Measurements from ENCODE around the gene PRKAG1. TPM values are rescaled to one million over a fixed set of nuclear protein-coding genes. Genes with fewer than 3 reads are reported as not detected.

Gene PRKAG1
- total and polyA plus RNA-seq, 4 donors: 15.5 to 31.5 (median 20.9) TPM

- 3% methylated on average over 45 of the region's 45 CpGs for WGBS
- Histone ChIP-seq H3K36me3 (ENCODE audit: control insufficient read depth in 4 of 4, insufficient read depth in 3 of 4, low read depth in 1 of 4, low read length in 3 of 4) (no peaks in the 10 kb centered on the region), H3K4me3 (ENCODE audit: low read depth in 1 of 3, low read length in 3 of 3) (peak overlapping the region in 2 of 3 donors; percentile 15 to 38), H3K9ac (ENCODE audit: low read depth in 1 of 2, low read length in 2 of 2) (no peak overlapping the region), H3K27ac (ENCODE audit: low read depth in 1 of 2, low read length in 2 of 2) (no peak overlapping the region), H3K4me1 (ENCODE audit: control insufficient read depth in 4 of 4, insufficient read depth in 4 of 4, low read length in 3 of 4) (peaks cover 27 to 34% (median 30%) of the 10 kb centered on the region in 4 donors), H3K27me3 (ENCODE audit: control insufficient read depth in 4 of 4, insufficient read depth in 4 of 4, low read length in 3 of 4) (peaks cover 6 to 17% (median 13%) of the 10 kb centered on the region in 4 donors), H3K9me3 (ENCODE audit: control insufficient read depth in 4 of 4, low read length in 3 of 4) (no peaks in the 10 kb centered on the region)
- DNase-seq (ENCODE audit: low spot score): no peak
- TF ChIP-seq TAF1 (conservative IDR thresholded peaks at IDR 0.05) (no peak), FOXA2 (IDR thresholded peaks at IDR 0.05) (no peak), YY1 (IDR thresholded peaks at IDR 0.05) (no peak), GABPA (IDR thresholded peaks at IDR 0.05 in 1 of 2, conservative IDR thresholded peaks at IDR 0.05 in 1 of 2) (no peak), JUND (IDR thresholded peaks at IDR 0.05) (no peak), HNF4A (conservative IDR thresholded peaks at IDR 0.05) (no peak), FOXA1 (IDR thresholded peaks at IDR 0.05) (no peak)
Measured at GRCh38 chr12:48978741-48979601, 39.6 kb downstream of the PRKAG1 start.

DNA sequence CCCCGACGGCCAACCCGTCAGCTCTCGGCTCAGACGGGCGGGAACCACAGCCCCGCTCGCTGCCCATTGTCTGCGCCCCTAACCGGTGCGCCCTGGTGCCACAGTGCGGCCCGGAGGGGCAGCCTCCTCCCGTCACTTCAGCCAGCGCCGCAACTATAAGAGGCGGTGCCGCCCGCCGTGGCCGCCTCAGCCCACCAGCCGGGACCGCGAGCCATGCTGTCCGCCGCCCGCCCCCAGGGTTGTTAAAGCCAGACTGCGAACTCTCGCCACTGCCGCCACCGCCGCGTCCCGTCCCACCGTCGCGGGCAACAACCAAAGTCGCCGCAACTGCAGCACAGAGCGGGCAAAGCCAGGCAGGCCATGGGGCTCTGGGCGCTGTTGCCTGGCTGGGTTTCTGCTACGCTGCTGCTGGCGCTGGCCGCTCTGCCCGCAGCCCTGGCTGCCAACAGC, 40.3 kb downstream of the PRKAG1 start, which contains the start of gene WNT1:
WNT1 (plus strand) TSS at position 32 of the 450 bp plus-strand sequence; CDS start at position 361, 329 bp downstream.
- Histone ChIP-seq H3K4me3 (ENCODE audit: low read depth in 1 of 3, low read length in 3 of 3) (peak within 1 kb of the TSS in 1 of 3 donors; percentile 10), H3K4me1 (ENCODE audit: control insufficient read depth in 4 of 4, insufficient read depth in 4 of 4, low read length in 3 of 4) (peaks cover 27 to 34% (median 30%) of the 10 kb centered on the region in 4 donors)

More for the DNA sequence above, 40.3 kb downstream of the PRKAG1 start, which contains the start of gene WNT1:
- no peak for TF ChIP-seq ATF3 (IDR thresholded peaks at IDR 0.05)
- TF ChIP-seq SP1 (IDR thresholded peaks at IDR 0.05): no peak
- TF ChIP-seq RAD21 (IDR thresholded peaks at IDR 0.05): no peak
- TF ChIP-seq, protein P1, sequence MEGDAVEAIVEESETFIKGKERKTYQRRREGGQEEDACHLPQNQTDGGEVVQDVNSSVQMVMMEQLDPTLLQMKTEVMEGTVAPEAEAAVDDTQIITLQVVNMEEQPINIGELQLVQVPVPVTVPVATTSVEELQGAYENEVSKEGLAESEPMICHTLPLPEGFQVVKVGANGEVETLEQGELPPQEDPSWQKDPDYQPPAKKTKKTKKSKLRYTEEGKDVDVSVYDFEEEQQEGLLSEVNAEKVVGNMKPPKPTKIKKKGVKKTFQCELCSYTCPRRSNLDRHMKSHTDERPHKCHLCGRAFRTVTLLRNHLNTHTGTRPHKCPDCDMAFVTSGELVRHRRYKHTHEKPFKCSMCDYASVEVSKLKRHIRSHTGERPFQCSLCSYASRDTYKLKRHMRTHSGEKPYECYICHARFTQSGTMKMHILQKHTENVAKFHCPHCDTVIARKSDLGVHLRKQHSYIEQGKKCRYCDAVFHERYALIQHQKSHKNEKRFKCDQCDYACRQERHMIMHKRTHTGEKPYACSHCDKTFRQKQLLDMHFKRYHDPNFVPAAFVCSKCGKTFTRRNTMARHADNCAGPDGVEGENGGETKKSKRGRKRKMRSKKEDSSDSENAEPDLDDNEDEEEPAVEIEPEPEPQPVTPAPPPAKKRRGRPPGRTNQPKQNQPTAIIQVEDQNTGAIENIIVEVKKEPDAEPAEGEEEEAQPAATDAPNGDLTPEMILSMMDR (IDR thresholded peaks at IDR 0.05; ENCODE audit: low read depth, low read length, missing input control): no peak
- TF ChIP-seq RXRA (IDR thresholded peaks at IDR 0.05): no peak
- no peak for TF ChIP-seq HNF4G (IDR thresholded peaks at IDR 0.05)
- TF ChIP-seq YY1 (IDR thresholded peaks at IDR 0.05): no peak
- no peak for TF ChIP-seq MAX (IDR thresholded peaks at IDR 0.05)
- no peak for TF ChIP-seq FOXA1 (IDR thresholded peaks at IDR 0.05)
- TF ChIP-seq EGR1 (IDR thresholded peaks at IDR 0.05; ENCODE audit: low read depth in 2 of 2): no peak
- no peak for TF ChIP-seq TAF1 (conservative IDR thresholded peaks at IDR 0.05)
- no peak for TF ChIP-seq HNF4A (conservative IDR thresholded peaks at IDR 0.05)
- TF ChIP-seq FOXA2 (IDR thresholded peaks at IDR 0.05): no peak
- TF ChIP-seq NR2F2 (IDR thresholded peaks at IDR 0.05): no peak
- no peak for TF ChIP-seq ZBTB33 (IDR thresholded peaks at IDR 0.05)
- no peak for TF ChIP-seq GABPA (IDR thresholded peaks at IDR 0.05 in 1 of 2, conservative IDR thresholded peaks at IDR 0.05 in 1 of 2)
- no peak for TF ChIP-seq REST (IDR thresholded peaks at IDR 0.05)
- no peak for TF ChIP-seq JUND (IDR thresholded peaks at IDR 0.05)
- 5% methylated on average over 45 of the region's 45 CpGs for WGBS
- no peaks in the 10 kb centered on the region for H3K9me3 ChIP-seq (ENCODE audit: control insufficient read depth in 4 of 4, low read length in 3 of 4)
- H3K27ac ChIP-seq (ENCODE audit: low read depth in 1 of 2, low read length in 2 of 2): no peak within 1 kb of the TSS
- H3K36me3 ChIP-seq (ENCODE audit: control insufficient read depth in 4 of 4, insufficient read depth in 3 of 4, low read depth in 1 of 4, low read length in 3 of 4): no peaks in the 10 kb centered on the region
- DNase-seq (ENCODE audit: low spot score): no peak
- H3K27me3 ChIP-seq (ENCODE audit: control insufficient read depth in 4 of 4, insufficient read depth in 4 of 4, low read length in 3 of 4): peaks cover 6 to 17% (median 13%) of the 10 kb centered on the region in 4 donors
- no peak within 1 kb of the TSS for H3K9ac ChIP-seq (ENCODE audit: low read depth in 1 of 2, low read length in 2 of 2)

Measured in liver (tissue), 9 donors.